Measurements from ENCODE around the gene ILF3. TPM values are rescaled to one million over a fixed set of nuclear protein-coding genes. Genes with fewer than 3 reads are reported as not detected.

ILF3 gene
- total and polyA plus RNA-seq, 10 of the 15 experiments (the other 5 are each of a cell fraction or from before 2014, with no cell fraction given): 28.1 to 383 (median 176) TPM

GRCh38 chr19:10735741-10736140, 81.6 kb downstream of the ILF3 start:
- SMC1A ChIA-PET (ENCODE audit: uncharacterized antibody, unreplicated experiment): interaction anchor here (1.3 kb wide), 1 partner anchor 19 kb away, joined by 3 read pairs; no protein-coding TSS in a partner anchor
- no peak for FAIRE-seq
- no peaks in the 10 kb centered on the region for H4K20me1 ChIP-seq (ENCODE audit: control insufficient read depth, insufficient read depth)

More at GRCh38 chr19:10735741-10736140, 81.6 kb downstream of the ILF3 start:
- no peak overlapping the region for H3K4me2 ChIP-seq (ENCODE audit: control insufficient read depth, insufficient read depth)
- H3K79me2 ChIP-seq (ENCODE audit: control insufficient read depth, insufficient read depth, low read length): peaks cover 70% of the 10 kb centered on the region
- no TSS peak for BruUV-seq (replicated peaks)
- intact Hi-C loops (cut with micrococcal nuclease; ENCODE audit: unreplicated experiment) (no loop called here), in situ Hi-C loops (cut with MboI) (no loop called here)
- H3K36me3 ChIP-seq (ENCODE audit: control insufficient read depth in 2 of 2, insufficient read depth in 2 of 2, low read length in 1 of 2): peaks cover 2 to 3% of the 10 kb centered on the region in 2 experiments; a peak in 3 of 4 replicates
- no peak overlapping the region for H2AFZ ChIP-seq (ENCODE audit: control insufficient read depth, low read depth, low read length)
- ATAC-seq (no peak), DNase-seq (ENCODE audit: low read depth, low spot score) (no peak)
- no peak overlapping the region for H3K4me3 ChIP-seq
- no peak overlapping the region for H3K27ac ChIP-seq (ENCODE audit: control insufficient read depth, insufficient read depth)
- POLR2A ChIA-PET: interaction anchor here (0.6 kb wide), 1 partner anchor 226 kb away, joined by 4 read pairs; no protein-coding TSS in a partner anchor
- peaks cover 28% of the 10 kb centered on the region for H3K4me1 ChIP-seq (ENCODE audit: control insufficient read depth, insufficient read depth, low read length)
- TF ChIP-seq TCF12 (IDR thresholded peaks at IDR 0.05; ENCODE audit: low read depth, low read length) (no peak), ELK1 (IDR thresholded peaks at IDR 0.05; ENCODE audit: low read depth, low read length) (no peak), NFYA (IDR thresholded peaks at IDR 0.05; ENCODE audit: borderline replicate concordance, low read depth, low read length) (no peak), HSF1 (IDR thresholded peaks at IDR 0.05; ENCODE audit: low read depth, low read length) (no peak), BRCA1 (IDR thresholded peaks at IDR 0.05; ENCODE audit: low read depth, low read length) (no peak), ATF2 (IDR thresholded peaks at IDR 0.05; ENCODE audit: low read length) (no peak), IKZF1 (conservative IDR thresholded peaks at IDR 0.05) (no peak), ESRRA (IDR thresholded peaks at IDR 0.05; ENCODE audit: low read length) (no peak), NFXL1 (IDR thresholded peaks at IDR 0.05; ENCODE audit: borderline replicate concordance) (no peak), ZNF274 (IDR thresholded peaks at IDR 0.05; ENCODE audit: insufficient read depth, insufficient read length) (no peak), BMI1 (IDR thresholded peaks at IDR 0.05; ENCODE audit: borderline replicate concordance) (no peak)
- CTCF ChIA-PET: interaction anchor here (3.2 kb wide), 1 partner anchor 19 kb away, joined by 9 read pairs; the partner anchor contains the start of gene DNM2
- H3K9me3 ChIP-seq (replicated peaks; ENCODE audit: control insufficient read depth, insufficient read depth, low read length): no peaks in the 10 kb centered on the region; the same call in 1 of the 3 replicates
- 82% methylated on average over 5 of the region's 5 CpGs for WGBS (ENCODE audit: insufficient coverage, insufficient replicate concordance, low lambda C conversion rate, missing lambda C conversion rate)
- H3K9ac ChIP-seq (ENCODE audit: control insufficient read depth, insufficient read depth, low read length): no peak overlapping the region
- RAD21 ChIA-PET (ENCODE audit: unreplicated experiment): interaction anchor here (0.6 to 1.4 kb wide), 2 partner anchors 18 to 22 kb away, joined by 4 read pairs; partner anchors contain the start of gene DNM2
- H3K27me3 ChIP-seq (replicated peaks in 1 of 2; ENCODE audit: control insufficient read depth in 2 of 2, insufficient read depth in 2 of 2, low read length in 1 of 2): no peaks in the 10 kb centered on the region
